GM19043 (cell line): ENCODE results near the gene SH2B3.
"Not testable (repeated sequence)": the region's sequence is repeated elsewhere in the genome, so short reads cannot be mapped to it uniquely, and the experiment has no call there.

ENCODE experiments used
- ATAC-seq: cut with Tn5 transposase; IDR thresholded peaks from one replicate; pipeline ENCODE4 v1.9.1; 2021; ENCODE audit warnings: low read depth; ENCODE audit not compliant: unreplicated experiment

Gene SH2B3

DNA sequence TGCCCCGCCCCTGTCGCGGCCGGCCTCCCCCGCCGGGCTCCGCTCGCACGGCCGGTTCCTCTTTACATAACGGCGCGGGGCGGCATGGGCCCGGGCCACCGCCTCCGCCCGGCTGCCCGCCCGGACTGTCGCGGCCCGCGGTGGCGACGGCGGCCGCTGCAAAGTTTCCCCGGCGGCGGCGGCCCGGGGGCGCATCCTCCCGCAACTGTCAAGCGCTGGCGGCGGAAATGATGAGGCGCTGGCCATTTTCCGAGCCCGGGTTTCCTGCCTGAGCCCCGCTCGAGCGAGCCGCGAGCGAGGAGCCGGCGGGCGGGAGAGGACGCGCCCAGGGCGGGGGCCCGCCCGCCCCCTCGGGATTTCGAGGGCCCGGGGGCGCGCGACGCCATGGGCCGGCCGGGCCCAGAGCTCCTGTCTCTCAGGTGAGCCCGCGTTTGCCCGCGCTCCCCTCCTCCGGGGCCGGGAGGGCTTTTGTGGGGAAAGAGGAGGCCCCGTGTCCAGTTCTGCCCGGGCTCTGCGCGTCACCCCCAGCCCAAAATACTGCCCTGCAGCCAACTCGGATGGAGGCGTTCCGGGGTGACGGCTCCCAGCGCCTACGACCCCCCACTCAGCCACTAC is at the start of gene SH2B3:
Gene SH2B3, plus strand, starts transcription at position 65 of the 615 bp plus-strand sequence. CDS start 12,223 bp downstream, outside the sequence.
- ATAC-seq: peak; percentile 5

DNA sequence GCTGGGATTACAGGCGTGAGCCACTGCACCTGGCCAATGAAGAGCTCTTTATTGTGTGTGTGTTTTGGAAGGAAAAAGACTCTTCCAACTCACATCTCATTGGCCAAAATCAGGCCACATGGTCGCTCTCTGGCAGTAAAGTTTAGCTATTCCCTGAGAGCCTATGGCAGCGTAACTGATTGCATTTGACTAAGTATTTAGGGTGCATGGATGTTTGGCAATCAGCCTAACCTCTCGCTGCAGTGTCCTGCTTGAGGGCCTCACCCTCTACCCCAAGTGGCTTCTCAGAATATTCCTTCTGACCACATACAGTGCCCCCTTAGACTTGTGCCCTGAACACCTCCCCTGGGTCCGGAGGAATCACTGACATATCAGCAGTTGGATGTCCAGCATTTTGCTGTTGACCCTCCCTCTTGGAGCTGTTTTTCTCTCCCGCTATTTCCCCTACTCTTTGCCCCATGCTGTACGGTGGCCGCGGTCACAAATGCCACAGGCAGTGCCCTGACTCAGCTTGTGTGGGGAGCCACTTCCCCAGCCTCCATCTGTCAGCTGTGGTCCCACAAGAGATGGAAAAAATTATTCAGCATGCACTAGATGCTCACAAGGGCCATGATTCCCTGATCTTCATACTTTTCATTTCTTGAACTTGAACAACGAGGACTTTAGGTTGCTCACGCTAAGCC is 46.4 kb upstream of the SH2B3 start:
- ATAC-seq: no peak

DNA sequence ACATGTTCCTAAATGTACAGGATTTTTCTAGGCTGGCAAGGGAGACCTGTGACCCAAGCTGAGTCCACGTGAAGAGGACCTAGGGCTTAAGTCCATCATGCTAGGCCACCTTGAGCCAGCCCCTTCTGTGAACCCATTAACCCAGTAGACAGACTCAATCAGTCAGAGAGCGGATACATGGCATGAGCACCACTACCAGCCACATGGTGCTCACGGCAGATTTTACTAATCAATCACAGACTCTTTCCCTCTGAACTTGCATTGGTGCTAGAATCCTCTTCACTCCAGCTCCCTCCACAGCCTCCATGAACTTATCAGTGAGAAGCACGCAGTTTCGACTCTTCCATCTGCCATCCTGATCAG is 45.8 kb upstream of the SH2B3 start:
- ATAC-seq: no peak

DNA sequence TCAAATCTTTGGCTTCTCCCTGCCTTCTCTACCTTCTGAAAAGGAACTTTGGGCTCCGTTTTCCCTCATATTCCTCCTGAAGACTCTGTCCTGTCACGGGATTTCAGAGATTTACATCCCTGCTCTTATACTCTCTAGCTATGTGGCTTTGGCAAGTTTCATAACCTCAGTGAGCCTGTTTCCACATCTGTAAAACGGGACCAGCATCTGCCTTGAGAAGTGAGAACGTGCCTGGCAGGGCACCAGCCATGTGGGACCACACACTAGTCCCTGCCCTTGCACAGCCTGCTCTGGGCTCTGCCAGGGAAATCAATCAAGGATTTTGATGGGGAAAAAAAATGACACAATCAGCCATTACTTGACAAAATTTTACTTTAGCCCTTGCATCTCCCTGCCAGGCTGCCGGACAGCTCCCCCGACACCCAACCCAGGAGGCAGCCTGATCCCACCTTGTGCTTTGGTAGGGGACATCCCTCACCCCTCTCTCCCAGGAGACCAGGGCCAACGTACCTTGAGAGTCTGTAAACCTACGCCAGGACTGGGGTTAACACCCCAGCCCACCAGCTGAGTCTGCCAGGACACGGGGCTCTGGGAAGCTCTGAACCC is 45.3 kb upstream of the SH2B3 start:
- ATAC-seq: no peak

DNA sequence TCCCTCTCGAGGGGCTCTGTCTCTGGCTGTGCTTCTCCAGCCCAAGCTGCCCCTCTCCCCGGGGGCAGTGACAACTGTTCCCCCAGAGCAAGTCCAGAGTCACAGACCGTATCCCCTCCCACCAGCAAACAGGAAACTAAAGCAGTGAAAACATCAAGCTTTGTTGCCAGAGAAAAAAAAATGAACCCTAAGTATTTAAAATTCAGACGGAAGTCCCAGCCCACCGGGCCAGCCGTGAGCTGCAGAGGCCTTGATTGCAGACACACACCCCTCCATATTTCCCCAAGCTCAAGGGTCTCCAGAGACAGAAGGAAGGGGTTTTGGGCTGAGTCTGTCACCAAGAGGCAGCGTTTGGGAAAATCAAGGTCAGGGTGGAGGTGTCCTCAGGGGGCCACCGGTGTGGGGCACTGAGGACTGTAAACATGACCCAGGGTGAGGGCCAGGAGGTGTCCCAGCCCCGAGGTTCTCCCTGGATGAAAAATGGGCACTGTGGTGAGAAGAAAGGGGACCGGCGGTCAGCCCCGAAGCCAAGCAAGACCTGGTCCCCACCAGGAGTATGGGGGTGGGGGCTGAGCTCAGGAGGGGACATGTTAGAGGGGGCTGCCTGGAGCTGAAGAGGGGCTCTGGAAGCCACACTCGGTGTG is 44.5 kb upstream of the SH2B3 start:
- no peak for ATAC-seq

DNA sequence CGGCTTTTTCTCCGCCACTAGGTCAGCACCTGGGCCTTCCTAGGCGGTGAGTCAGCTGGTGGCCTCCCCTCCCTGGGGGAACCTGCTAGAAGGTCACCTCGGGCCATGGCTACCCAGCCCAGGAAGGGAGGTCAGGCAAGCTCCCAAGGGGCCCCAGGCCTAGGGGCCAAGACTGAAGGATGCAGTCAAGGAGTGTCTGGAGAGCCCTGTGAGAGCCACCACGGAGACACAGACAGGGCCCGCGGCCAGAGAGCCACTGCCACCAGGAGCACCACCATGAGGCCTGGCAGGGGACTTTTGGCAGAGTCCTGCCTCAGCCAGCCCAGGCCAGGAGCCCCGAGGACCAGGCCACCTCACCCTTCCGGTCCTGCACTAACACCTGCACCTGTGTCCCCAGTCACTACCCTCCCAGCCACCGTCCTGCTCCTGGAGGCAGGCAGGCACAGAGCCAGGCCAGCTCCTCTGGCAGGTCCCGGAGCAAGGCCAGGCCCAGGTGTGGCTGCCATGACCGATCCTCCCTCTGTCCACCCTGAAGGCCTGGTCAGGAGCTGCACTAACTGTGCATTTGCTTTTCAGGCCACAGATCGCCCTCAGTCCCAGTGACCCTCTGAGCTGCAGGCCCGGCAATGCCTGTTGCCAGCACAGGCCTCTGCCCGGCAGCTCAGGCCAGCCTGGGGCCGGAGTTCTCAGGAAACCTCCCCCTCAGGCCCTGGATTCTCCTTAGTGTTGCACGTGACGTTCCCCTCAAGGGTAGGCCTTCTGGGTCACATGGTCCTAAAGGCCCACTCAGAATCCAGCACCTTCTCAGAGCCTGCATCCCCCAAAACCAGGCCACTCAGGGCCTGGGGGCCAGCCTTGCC is 43.8 kb upstream of the SH2B3 start:
- no peak for ATAC-seq

DNA sequence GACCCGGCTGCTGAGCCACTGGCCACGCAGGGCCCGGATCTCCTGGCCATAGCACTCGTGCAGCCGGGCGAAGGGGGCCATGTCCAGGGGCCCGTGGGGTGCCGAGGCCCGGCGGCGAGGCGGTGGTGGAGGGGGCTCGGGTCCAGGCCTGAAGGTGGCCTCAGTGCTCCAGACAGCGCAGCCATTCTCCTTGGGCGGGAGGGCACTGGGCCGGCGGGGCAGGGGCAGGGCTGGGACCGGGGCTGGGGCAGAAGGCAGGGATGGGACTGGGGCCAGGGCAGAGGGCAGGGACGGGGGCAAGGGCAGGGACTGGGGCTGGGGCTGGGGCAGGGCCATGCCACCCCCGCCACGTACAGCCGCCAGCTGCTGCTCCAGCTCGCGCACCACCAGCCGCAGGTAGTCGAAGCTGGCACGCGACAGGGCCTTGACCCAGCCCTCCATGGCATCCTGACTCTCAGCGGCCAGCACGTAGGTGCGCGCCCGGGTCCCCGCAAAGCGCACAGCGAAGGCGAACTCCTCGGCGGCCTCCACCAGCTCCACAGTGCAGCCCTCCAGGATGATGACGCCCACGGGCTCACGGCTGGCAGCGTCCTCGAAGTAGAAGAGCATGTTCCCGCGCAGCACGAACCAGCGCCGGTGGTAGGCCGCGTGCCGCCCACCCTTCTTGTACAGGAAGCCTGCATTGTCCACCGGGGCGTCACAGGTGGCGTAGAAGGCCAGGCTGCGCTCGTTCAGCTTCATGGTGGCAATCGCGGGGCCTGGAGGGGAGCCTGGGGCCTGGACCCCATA is 42.8 kb upstream of the SH2B3 start:
- ATAC-seq: no peak

DNA sequence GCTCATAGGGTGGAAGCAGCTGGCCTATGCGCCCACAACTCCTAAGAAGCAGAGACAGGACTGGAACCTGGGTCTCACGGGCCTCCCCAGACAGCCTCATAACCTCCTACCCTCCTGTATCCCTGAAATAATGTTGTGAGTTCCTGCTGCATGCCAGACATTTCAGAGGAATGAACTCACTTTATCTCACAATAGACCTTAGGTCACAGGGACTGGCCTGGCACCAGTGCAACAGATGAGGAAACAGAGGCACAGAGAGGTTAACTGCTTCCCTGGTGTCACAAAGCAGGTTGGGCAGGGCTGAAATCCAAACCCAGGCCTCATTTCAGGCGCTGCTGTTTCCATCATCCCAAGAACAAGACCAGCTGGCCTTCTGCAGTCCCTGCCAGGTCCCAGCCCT is 42.1 kb upstream of the SH2B3 start:
- ATAC-seq: no peak

DNA sequence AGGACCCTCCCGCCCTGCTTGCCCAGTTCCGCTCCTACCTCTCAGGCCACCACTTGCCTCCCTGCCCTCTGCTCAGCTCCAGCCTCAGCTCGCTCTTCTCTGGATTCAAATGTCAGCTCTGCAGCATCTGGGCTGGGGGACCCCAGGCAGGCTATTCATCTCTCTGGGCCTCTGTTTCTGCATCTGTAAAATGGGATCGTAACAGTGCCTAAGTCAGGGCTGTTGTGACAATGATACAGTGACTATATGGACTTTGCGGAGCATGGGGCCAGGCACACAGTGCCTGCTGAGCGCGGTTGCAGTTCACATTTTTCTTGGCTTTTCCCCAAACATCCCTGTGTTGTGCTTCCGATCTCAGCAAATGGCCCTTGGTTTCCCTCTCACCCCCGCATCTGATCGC is 39.6 kb upstream of the SH2B3 start:
- no peak for ATAC-seq

DNA sequence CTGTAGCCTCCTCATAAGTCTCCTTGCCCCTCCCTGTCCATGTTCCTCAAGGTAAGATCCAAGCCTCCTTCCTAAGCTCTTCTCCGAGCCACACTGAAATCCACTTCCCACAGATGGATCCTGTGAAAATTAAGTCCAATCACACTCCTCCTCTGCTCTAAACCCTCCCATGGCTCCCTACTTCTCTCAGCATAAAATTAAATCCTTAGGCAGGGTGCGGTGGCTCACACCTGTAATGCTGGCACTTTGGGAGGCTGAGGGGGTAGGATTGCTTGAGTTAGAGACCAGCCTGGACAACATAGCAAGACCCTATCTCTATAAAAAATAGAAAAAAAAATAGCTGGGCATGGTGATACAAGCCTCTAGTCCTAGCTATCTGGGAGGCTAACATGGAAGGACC is 39.1 kb upstream of the SH2B3 start:
- no peak for ATAC-seq

DNA sequence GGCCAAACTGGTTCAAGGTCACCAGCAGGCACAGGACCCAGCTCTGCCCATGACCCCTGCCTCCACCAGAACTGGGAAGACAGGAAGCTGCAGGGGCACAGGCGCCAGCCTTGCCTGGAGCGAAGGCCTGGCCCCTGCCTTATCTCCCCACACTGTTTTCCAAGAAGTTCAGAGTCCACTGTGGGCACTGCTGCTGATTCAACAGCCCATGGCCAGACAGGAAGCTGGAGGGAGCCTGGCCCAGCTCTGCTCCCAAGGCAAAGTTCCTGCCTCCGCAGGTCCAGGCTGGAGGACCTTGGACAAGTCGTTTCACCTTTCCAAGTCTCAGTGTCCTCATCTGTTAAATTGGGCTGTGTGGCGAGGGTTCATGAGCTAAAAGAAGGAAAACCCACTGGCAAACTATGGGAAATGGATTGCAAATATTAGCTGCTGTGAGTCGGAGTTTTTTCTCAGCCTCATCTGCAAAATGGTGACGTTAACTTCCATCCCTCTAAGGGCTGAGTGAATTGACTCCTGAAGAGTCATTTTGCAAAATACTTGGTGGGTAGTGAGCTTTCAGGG is 38.0 kb upstream of the SH2B3 start:
- ATAC-seq: no peak

DNA sequence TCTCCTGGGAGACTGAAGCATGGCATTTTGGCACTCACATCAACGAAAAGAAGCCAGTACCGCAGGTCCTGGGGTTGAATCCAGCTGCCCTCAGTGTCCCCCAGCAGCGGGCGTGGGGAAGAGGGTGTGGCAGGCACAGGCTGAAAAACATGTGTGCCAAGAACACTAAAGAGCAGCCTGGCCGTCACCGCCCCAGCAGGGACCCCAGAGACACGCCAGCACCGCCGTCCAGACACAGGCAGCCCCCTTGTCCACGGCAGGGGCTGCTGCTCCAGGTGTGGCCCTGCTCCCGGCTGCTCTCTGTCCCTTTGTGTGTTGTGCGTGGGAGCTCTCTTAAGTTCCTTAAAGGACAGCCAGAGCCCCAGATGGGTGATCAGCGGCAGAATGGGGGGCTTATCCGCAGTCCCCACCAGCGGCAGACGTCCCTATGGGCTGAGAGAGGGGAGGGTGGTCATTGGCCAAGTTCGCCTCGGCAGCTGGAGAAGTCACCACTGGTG is 37.4 kb upstream of the SH2B3 start:
- ATAC-seq: no peak

DNA sequence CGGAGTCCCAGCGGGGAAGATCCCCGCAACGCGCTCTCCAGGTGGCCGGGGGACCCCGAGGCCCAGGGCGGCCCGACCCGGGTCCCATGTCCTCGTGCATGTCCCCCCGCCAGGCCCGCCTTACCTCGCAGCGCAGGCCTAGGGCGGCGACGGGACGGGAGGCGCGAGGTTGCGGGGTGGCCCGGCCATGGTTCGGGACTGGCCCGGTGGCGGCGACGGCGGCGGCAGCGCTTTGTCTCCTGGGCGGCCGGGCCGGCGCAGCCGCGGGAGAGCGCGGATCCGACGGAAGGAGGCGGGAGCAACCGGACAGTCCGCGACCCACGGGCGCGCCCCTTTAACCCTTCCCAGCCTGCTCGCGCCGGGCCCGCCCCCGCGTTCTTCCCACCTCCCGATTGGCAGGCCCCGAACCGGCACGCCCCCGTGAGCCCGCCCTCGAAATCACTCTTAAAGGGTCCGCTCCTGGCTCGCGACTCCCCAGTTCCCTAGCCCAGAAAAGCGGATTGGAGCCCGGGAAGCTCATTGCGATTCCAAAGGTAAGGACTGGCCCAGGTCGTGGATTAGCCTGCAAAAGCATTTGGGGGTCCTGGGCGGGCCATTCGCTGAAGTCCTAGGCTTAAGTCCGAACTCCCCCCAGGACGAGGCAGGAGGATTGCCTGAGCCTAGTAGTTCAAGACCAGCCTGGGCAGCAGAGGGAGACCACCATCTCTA is 36.8 kb upstream of the SH2B3 start, which contains the start of gene PHETA1:
Gene PHETA1, minus strand, starts transcription at position 308 of the 708 bp plus-strand sequence. CDS start 5,668 bp downstream, outside the sequence.
- peak; percentile 95 for ATAC-seq

DNA sequence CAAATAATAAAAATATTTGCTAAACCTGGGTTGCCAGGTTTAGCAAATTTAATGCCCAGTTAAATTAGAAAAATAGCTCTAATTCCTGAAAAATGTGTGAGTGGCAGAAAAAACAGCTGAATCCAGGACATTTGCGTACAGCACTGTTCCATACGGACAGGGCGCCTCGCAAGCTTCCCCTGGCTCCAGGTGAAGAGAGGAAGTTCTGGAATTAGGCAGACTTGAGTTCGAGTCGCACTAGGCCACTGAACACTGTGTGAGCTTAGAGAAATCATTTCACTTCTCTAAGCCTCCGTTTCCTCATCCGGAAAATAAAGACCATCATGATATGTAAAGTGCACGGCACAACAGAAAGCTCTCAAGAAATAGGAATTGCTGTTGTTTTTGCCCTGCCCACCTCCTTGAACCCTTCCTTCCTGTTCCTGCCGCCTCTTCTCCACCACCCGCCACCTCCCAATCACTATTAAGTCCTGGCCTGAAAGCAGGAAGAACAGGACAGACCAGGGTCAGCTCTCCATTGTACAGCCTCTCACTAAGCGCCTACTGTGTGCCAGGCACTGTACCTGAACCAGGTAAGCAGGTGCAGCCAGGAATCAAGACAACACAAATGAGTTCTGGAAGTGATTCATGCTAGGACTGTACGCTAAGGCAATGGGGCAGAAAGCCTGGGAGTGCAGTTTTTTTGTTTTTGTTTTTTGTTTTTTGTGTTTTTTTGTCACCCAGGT is 36.1 kb upstream of the SH2B3 start:
- no peak for ATAC-seq

DNA sequence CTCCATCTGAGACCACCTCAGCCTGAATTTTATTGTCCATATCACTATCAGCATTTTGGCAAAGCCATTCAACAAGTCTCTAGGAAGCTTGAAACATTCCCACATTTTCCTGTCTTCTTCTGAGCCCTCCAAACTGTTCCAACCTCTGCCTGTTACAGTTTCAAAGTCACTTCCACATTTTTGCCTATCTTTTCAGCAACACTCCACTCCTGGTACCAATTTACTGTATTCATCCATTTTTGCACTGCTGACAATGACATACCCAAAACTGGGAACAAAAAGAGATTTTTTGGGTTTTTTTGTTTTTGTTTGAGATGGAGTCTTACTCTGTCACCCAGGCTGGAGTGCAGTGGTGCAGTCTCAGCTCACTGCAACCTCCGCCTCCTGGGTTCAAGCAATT is 32.5 kb upstream of the SH2B3 start:
- not testable (repeated sequence) for ATAC-seq

DNA sequence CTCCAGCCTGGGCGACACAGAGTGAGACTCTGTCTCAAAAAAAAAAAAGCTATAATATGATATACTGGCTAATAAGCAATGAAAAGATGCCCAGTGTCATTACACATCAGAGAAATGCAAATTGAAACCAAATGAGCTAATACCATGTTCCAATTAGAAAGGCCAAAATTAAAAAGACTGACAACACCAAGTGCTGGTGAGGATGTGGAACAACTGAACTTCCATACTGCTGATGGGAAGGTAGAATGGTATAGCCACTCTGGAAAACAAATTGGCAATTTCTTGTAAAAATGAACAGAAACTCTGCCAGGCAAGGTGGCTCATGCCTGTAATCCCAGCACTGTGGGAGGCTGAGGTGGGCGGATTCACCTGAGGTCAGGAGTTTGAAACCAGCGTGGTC is 28.3 kb upstream of the SH2B3 start:
- no peak for ATAC-seq

DNA sequence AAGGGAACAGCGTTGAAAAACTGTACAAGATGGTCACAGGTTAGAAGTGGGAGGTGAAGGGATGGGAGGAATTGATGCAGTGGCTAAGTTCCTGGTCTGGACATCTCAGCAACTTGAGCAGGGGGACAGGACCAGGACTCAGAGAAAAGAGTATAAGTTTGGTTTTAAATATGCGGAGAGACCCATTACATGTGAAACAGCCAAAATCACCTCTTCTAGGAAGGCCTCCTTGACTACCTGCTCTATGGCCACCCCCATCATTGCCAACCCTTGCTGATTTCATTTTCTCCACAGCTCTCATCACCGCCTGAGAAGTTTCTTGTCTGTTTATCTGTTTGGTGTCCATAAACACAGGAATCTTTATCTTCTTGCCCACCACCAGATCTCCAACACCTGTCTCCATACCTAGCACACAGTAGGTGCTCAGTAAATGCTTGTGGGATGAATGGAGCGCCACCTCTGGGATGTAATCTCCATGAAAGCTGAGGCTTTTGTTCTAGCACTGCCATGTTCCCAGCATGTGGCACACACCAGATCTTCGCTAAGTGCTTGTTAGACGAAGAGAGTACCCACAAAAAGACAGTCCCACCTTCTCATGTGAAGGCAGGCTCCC is 25.7 kb upstream of the SH2B3 start:
- ATAC-seq: no peak

DNA sequence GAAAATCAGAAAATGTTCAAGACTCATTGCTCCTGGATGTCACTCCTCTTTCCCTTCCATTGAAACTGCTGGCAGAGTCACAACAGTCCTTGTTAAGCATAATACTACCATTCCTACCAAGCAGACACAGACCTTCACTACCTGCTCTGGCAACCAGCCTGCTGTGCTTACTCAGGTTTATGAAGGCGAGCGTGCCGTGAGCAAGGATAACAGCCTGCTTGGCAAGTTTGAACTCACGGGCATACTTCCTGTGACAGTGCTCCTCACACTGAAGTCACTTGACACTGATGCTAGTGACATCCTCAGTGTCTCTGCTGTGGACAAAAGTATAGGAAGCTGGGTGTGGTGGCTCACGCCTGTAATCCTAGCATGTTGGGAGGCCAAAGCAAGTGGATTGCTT is 21.1 kb upstream of the SH2B3 start:
- no peak for ATAC-seq
